Measurements from ENCODE around the gene CRNN. TPM values are rescaled to one million over a fixed set of nuclear protein-coding genes. Genes with fewer than 3 reads are reported as not detected.

Gene CRNN
- total RNA-seq, 1 donor from 2014 or later, result not detected

- H3K4me1 ChIP-seq, result peaks cover 11% of the 10 kb centered on the region
- DNase-seq, result peak; percentile 67
- no peak overlapping the region for H3K4me3 ChIP-seq
- no peaks in the 10 kb centered on the region for H3K9me3 ChIP-seq
- peak; percentile 83 to 87 for ATAC-seq
- intact Hi-C loops (cut with DNase I), result no loop called here
- no peaks in the 10 kb centered on the region for H3K27me3 ChIP-seq (ENCODE audit: low read depth)
- H3K27ac ChIP-seq, result no peak overlapping the region
- TF ChIP-seq CTCF (IDR thresholded peaks at IDR 0.05), result peak; percentile 90
- H3K36me3 ChIP-seq, result no peaks in the 10 kb centered on the region
These were observed 44.5 kb upstream of the CRNN start for GRCh38 chr1:152458384-152459185.

- no peak for ATAC-seq
- H3K4me3 ChIP-seq, result no peak overlapping the region
- no peak for TF ChIP-seq CTCF (IDR thresholded peaks at IDR 0.05)
- H3K9me3 ChIP-seq, result no peaks in the 10 kb centered on the region
- no peak for DNase-seq
- H3K27me3 ChIP-seq (ENCODE audit: low read depth), result no peaks in the 10 kb centered on the region
- H3K4me1 ChIP-seq, result peaks cover 11% of the 10 kb centered on the region
- H3K27ac ChIP-seq, result no peak overlapping the region
- intact Hi-C loops (cut with DNase I), result no loop called here
- H3K36me3 ChIP-seq, result no peaks in the 10 kb centered on the region
These were observed 43.5 kb upstream of the CRNN start for GRCh38 chr1:152457561-152457960.

GRCh38 chr1:152457071-152457470 lies 43.0 kb upstream of the CRNN start:
- H3K36me3 ChIP-seq, result no peaks in the 10 kb centered on the region
- H3K4me3 ChIP-seq, result no peak overlapping the region
- no peaks in the 10 kb centered on the region for H3K9me3 ChIP-seq
- no peaks in the 10 kb centered on the region for H3K27me3 ChIP-seq (ENCODE audit: low read depth)
- intact Hi-C loops (cut with DNase I), result no loop called here
- TF ChIP-seq CTCF (IDR thresholded peaks at IDR 0.05), result no peak
- peaks cover 11% of the 10 kb centered on the region for H3K4me1 ChIP-seq
- ATAC-seq (no peak), DNase-seq (no peak)
- H3K27ac ChIP-seq, result no peak overlapping the region

GRCh38 chr1:152451254-152451653 lies 37.2 kb upstream of the CRNN start:
- H3K9me3 ChIP-seq, result no peaks in the 10 kb centered on the region
- H3K27ac ChIP-seq, result no peak overlapping the region
- H3K36me3 ChIP-seq, result no peaks in the 10 kb centered on the region
- no peak for DNase-seq
- intact Hi-C loops (cut with DNase I), result no loop called here
- H3K27me3 ChIP-seq (ENCODE audit: low read depth), result no peaks in the 10 kb centered on the region
- H3K4me1 ChIP-seq, result no peaks in the 10 kb centered on the region
- TF ChIP-seq CTCF (IDR thresholded peaks at IDR 0.05), result no peak
- no peak overlapping the region for H3K4me3 ChIP-seq
- ATAC-seq, result peak in 1 of 2 donors; percentile 42

- TF ChIP-seq CTCF (IDR thresholded peaks at IDR 0.05), result no peak
- intact Hi-C loops (cut with DNase I), result no loop called here
These were observed 35.6 kb upstream of the CRNN start for GRCh38 chr1:152449661-152450060.

More at GRCh38 chr1:152449661-152450060, 35.6 kb upstream of the CRNN start:
- no peak overlapping the region for H3K27ac ChIP-seq
- no peak for ATAC-seq
- no peak for DNase-seq
- H3K9me3 ChIP-seq, result no peaks in the 10 kb centered on the region
- no peaks in the 10 kb centered on the region for H3K4me1 ChIP-seq
- H3K4me3 ChIP-seq, result no peak overlapping the region
- peaks cover 4% of the 10 kb centered on the region for H3K27me3 ChIP-seq (ENCODE audit: low read depth)
- no peaks in the 10 kb centered on the region for H3K36me3 ChIP-seq

Measured in lower lobe of right lung (tissue), 2 donors.